Urothelium cell line (cell line): ENCODE results near the gene CDH4.
"Not testable (repeated sequence)": the region's sequence is repeated elsewhere in the genome, so short reads cannot be mapped to it uniquely, and the experiment has no call there.

Experiments
- DNase-seq: peaks from one replicate; pipeline ENCODE4 v3.0.0; 2011; ENCODE audit warnings: low spot score, mixed read lengths
- FAIRE-seq: peaks from 2 replicates; lab custom pipeline; 2011; peaks lifted over from hg19 to GRCh38; lab: Jason Lieb, UNC

Gene CDH4

GRCh38 chr20:61253264-61253639 is 1.2 kb downstream of the CDH4 start:
- DNase-seq: peak; percentile 61
- FAIRE-seq: no peak

DNA sequence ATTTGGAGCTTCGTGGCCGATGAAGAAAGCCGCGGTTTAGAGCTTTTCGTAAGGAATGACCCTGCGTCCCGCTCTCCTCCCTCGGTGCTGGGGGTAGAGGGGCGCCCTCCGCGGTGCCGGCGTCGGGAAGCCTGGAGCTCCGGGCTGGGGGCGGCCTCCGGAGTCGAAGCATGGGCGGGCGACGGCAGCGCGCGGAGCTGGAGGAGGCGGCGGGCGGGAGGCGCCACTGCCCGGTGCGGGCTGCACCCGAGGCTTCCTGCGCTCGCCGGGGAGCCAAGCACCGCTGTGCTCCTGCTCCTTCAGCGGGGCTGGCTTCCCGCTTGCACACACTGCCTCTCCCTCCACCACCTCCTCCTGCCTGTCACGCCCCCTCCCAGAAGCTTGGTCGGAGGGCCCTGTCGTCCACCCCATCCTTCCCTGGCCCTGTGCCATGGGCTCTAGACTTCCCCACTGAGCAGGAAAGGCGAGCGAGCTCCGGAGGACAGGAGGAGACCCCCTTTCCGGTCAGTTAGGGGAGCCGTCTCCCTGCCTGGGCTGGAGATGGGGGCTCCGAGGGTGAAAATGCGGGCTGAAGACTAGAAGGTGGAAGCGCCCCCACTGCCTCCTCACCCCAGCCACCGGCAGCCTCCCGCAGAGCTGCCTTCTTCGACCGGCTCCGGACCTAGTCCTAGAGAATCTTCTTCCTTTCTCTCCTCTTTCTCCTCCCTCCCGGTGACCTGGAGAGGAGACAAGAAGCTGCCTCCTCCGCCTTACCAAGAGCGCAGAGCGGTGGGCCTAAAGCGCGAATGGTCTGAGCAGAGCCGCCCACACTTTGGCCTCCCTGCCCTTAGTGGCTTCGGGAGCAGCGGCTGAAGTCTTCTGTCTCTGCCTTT is 1.8 kb downstream of the CDH4 start:
- peak; percentile 40 for DNase-seq
- FAIRE-seq: no peak

DNA sequence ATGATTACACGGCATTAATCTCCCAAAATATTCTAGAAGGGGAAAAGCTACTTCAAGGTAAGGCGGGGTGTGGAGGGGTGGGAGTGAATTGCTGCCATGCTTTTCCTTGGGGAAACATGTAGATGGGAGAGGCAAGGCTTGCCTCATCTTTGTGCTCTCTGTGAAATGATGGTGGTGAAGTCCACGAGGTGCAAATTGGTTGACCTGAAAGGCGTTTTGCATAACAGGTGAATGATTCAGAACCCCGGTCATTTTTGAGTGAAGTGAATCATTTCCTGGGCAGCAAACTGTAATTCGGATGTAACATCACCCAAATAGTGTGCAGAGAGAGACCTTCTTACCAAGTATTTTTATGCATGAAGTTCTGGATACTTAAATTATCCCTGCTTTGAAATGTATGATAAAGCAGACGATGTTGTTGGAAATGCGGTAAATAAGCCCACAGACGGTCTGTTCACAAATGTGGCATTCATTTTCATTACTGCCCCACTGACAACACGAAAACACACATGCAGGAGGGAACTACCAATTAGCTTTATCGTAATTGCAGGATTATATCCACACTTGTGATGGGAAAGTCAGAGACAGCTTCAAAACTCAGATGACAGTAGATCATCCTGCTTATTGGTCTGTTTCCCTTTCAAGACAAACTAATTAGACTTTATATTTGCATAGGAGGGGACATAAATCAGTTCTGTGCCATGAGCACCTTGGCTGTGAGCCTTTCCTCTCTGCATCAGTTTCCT is 3.0 kb downstream of the CDH4 start:
- peak; percentile 37 for DNase-seq
- no peak for FAIRE-seq

DNA sequence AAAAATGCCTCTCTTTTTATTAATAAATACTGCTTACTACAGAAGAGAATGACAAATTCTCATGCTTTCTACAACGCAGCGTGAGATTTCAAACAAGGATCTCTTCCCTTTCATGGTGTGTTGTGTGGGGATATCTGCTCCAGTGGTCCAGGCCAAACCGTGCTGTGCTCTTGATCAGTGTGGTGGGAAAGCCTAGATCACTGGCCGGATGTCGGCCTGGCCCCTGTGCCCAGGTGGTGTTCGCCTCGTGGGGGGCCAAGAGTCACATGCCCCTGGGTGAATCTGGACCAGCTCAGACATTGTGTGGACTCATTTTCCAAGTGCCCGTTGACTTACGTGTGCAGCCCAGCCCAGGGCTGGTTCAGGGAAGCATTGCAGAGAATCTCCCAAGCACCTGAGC is 4.3 kb downstream of the CDH4 start:
- FAIRE-seq: no peak
- no peak for DNase-seq

DNA sequence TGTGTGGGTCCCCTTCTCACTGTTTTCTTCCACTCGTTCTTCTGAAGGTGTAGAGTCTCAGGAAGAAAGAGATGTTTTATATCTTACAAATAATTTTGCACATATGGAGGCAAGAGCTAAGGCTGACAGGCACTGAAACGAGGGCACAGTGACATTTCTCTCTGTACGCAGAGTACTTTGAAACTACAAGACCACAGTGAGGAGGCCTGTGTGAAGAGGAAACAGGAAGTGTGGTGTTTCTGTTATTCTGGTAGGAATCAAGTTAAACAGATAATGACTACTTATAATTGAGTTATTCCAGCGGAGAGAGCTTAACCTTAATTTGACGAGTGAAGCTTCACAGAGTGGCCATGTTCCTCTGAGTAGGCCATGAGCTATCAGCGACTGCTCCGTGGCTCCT is 4.8 kb downstream of the CDH4 start:
- no peak for DNase-seq
- no peak for FAIRE-seq

DNA sequence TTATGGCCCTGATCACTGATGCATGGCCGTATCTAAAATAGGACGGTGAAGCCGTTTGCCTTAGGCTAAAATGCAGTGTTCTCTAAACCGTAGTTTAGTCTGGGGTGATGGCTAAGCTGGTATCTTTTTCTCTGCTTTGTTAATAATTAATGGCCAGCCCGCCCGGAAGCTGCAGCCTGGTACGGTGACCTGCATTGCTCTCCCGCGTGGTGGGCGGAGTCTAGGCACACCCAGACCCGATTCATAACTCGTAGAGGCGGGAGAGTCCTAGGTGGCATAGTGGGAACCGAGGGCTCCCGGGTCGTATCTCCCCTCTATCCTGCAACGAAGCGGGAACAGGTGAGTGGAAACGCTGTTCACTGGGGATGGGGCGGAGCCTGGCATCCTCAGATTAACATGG is 5.5 kb downstream of the CDH4 start:
- DNase-seq (no peak), FAIRE-seq (no peak)

GRCh38 chr20:61259741-61260140 is 7.7 kb downstream of the CDH4 start:
- no peak for DNase-seq
- FAIRE-seq: no peak

GRCh38 chr20:61260905-61261304 is 8.8 kb downstream of the CDH4 start:
- DNase-seq (no peak), FAIRE-seq (no peak)

GRCh38 chr20:61262036-61262435 is 10.0 kb downstream of the CDH4 start:
- FAIRE-seq: no peak
- DNase-seq: no peak

GRCh38 chr20:61262514-61262913 is 10.5 kb downstream of the CDH4 start:
- DNase-seq (no peak), FAIRE-seq (no peak)

- peak; percentile 42 for DNase-seq
These were observed 11.1 kb downstream of the CDH4 start for GRCh38 chr20:61263084-61263695.

GRCh38 chr20:61263938-61264337 is 11.9 kb downstream of the CDH4 start:
- FAIRE-seq: no peak
- DNase-seq: no peak

More at GRCh38 chr20:61263084-61263695, 11.1 kb downstream of the CDH4 start:
- no peak for FAIRE-seq

- FAIRE-seq: no peak
- DNase-seq: no peak
These were observed 15.2 kb downstream of the CDH4 start for GRCh38 chr20:61267241-61267640.

DNA sequence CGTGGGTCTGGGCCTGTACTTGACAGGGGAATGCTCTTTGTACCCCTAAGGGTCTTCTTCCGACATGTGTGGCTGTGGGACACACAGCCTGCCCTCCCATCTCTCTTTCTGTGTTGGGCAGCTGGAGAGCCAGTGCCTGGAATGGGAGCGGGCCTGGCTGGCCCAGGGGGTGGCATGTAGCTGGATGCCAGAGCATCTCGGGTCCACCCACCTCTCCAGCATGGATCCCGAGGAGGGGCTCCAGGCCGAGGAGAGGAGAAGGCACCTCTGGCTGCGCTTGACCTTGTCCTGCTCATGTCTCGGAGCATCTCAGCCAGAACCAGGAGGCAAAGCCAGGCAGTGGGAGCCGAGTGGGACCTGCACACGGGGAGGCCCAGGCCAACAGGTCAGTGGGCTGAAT is 16.0 kb downstream of the CDH4 start:
- DNase-seq (no peak), FAIRE-seq (no peak)

DNA sequence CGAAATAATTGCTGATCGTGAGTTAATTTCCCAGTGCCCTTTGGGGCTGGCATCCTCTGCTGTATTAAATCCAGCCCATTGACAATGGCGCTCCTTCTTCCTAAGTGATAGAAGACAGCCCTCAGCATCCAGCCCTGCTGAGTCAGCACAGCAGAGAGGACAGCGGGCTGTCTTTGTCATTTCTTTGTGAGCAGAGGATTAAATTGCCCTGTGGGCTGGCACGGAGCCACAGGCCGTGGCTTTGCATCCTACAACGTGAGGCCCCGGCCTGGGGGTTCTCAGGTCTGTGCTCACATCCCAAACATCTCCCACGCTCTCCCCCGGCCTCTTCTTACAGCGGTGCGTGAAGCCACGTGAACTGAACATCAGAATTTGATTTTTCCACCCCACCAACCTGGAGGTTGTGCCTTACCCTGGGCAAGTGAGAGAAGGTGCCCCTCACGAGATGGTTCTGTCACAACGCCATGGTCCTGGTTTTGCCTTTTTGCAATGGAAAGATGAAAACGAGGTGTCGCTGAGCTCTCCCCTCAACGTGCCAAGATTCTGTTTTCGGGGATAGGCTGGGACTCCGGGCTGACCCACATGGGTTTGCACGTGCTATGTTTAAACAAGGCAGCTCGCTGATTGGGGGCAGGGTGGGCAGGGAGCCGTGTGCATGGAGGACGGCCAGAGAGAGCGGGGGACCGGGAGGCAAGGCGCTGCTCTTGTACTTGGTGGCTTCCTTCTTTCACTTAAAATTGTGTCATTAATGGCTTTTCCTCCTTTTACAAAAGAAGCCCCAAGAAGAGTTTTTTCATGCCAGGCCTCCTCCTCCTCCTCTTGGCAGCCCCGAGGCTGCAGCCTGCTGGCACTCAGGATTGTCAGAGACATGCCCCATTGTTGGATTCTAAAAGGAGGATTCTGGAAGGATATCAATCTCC is 19.5 kb downstream of the CDH4 start:
- FAIRE-seq: no peak
- peak; percentile 50 for DNase-seq

DNA sequence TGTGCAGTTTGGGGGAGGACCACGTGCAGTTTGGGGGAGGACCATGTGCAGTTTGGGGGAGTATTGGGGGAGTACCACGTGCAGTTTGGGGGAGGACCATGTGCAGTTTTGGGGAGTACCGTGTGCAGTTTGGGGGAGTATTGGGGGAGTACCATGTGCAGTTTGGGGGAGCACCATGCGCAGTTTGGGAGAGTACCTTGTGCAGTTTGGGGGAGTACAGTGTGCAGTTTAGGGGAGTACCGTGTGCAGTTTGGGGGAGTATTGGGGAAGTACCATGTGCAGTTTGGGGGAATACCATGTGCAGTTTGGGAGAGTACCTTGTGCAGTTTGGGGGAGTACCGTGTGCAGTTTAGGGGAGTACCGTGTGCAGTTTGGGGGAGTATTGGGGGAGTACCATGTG is 21.0 kb downstream of the CDH4 start:
- not testable (repeated sequence) for DNase-seq
- FAIRE-seq: peak; percentile 67

- DNase-seq: not testable (repeated sequence)
- FAIRE-seq: peak; percentile 17
These were observed 21.6 kb downstream of the CDH4 start for GRCh38 chr20:61273666-61274065.

- no peak for DNase-seq
- FAIRE-seq: no peak
These were observed 22.3 kb downstream of the CDH4 start for GRCh38 chr20:61274326-61274725.

DNA sequence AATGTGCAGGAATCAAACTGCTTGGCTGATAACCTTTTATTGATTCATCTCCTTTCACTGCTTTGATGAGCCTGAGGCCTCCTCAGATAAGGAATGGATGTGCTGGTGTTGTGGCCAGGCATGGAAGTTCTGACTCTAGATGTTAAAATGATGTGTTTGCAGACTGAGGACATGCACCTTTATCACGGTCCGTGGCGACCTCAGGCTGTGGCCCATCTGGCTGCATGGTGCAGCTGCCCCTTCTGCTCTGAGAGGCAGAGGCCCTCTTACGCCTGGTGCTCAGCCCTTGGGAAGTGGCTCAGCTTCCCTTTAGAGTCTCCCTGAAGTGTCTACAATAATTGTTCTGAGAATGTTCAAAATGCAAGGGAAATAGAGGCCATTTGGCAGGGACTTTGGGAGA is 26.2 kb downstream of the CDH4 start:
- no peak for FAIRE-seq
- DNase-seq: no peak

GRCh38 chr20:61279621-61280150 is 27.6 kb downstream of the CDH4 start:
- FAIRE-seq (no peak), DNase-seq (no peak)
